ENCODE data around the gene KRT27. TPM values are rescaled to one million over a fixed set of nuclear protein-coding genes. Genes with fewer than 3 reads are reported as not detected.
"Not testable (repeated sequence)": the region's sequence is repeated elsewhere in the genome, so short reads cannot be mapped to it uniquely, and the experiment has no call there.

KRT27 gene
- total RNA-seq, 2 experiments from 2014 or later = not detected

DNA sequence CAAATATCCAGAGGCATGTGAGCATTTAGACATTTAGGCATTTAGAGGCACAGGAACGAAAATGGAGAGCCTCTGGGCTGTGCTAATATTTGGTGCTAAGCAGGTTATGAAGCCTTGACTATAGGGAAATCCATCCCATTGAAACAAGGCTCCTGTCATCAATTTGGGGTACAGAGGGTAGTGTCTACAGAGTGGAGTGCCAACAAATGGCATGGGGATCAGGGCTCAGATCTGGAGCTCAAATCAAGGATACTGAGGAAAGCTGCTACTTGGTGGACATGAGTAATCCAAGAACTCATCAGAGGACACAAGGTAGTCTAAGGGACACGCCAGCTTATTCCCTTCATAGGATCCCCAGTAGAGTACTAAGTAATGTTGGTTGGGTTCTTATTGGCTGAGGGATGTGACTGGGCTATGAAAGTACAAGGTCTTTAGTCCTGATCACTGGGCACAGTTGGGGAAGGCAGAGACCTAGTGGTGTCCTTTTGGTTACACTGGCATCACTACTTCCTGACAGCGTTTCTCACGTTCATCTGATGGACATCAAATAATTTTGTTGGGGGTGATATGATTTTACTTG, 34.8 kb upstream of the KRT27 start:
- Histone ChIP-seq H3K9me3 (ENCODE audit: control insufficient read depth in 1 of 2, insufficient read depth in 1 of 2, low read length in 2 of 2) (no peaks in the 10 kb centered on the region), H3K4me3 (ENCODE audit: low read length) (no peak overlapping the region), H3K36me3 (ENCODE audit: insufficient read depth, low read length) (peaks cover 2% of the 10 kb centered on the region), H3K4me1 (ENCODE audit: insufficient read depth, low read length) (peaks cover 5% of the 10 kb centered on the region), H3K27me3 (ENCODE audit: control insufficient read depth in 1 of 2, insufficient read depth in 2 of 2, low read length in 2 of 2) (peaks cover 3 to 13% of the 10 kb centered on the region in 2 experiments), H3K27ac (ENCODE audit: low read depth in 1 of 2, low read length in 2 of 2) (no peak overlapping the region)
- intact Hi-C loops (cut with DNase I, micrococcal nuclease) = loop anchor here in 1 of 2 experiments (5.0 kb wide), 1 partner anchor 1200 kb away; the partner anchor contains the start of gene DNAJC7
- Mint-ChIP-seq H3K9me3 (peaks cover 2% of the 10 kb centered on the region), H3K4me3 (peak overlapping the region; percentile 87), H3K36me3 (ENCODE audit: low read depth) (peaks cover 24% of the 10 kb centered on the region), H3K4me1 (ENCODE audit: low read depth) (peaks cover 33% of the 10 kb centered on the region), H3K27ac (peak overlapping the region; percentile 68), H3K27me3 (peaks cover 29% of the 10 kb centered on the region)
- ChIA-PET POLR2A (interaction anchor here (0.9 kb wide), 1 partner anchor 872 kb away, joined by 4 read pairs; no protein-coding TSS in a partner anchor), CTCF (interaction anchor here (1.0 kb wide), 1 partner anchor 846 kb away, joined by 4 read pairs; no protein-coding TSS in a partner anchor)
- DNase-seq (no peak), ATAC-seq (ENCODE audit: poor library complexity) (no peak)
- TF ChIP-seq, protein P1, sequence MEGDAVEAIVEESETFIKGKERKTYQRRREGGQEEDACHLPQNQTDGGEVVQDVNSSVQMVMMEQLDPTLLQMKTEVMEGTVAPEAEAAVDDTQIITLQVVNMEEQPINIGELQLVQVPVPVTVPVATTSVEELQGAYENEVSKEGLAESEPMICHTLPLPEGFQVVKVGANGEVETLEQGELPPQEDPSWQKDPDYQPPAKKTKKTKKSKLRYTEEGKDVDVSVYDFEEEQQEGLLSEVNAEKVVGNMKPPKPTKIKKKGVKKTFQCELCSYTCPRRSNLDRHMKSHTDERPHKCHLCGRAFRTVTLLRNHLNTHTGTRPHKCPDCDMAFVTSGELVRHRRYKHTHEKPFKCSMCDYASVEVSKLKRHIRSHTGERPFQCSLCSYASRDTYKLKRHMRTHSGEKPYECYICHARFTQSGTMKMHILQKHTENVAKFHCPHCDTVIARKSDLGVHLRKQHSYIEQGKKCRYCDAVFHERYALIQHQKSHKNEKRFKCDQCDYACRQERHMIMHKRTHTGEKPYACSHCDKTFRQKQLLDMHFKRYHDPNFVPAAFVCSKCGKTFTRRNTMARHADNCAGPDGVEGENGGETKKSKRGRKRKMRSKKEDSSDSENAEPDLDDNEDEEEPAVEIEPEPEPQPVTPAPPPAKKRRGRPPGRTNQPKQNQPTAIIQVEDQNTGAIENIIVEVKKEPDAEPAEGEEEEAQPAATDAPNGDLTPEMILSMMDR (IDR thresholded peaks at IDR 0.05) = no peak

GRCh38 chr17:40816569-40816968, 34.2 kb upstream of the KRT27 start:
- ATAC-seq (ENCODE audit: poor library complexity) (no peak), DNase-seq (no peak)
- no peaks in the 10 kb centered on the region for H3K9me3 ChIP-seq (ENCODE audit: control insufficient read depth in 1 of 2, insufficient read depth in 1 of 2, low read length in 2 of 2)
- intact Hi-C loops (cut with DNase I, micrococcal nuclease) = loop anchor here in 1 of 2 experiments (5.0 kb wide), 1 partner anchor 1201 kb away; the partner anchor contains the start of gene DNAJC7
- H3K4me1 ChIP-seq (ENCODE audit: insufficient read depth, low read length) = peaks cover 5% of the 10 kb centered on the region
- POLR2A ChIA-PET = interaction anchor here (0.9 kb wide), 1 partner anchor 873 kb away, joined by 4 read pairs; no protein-coding TSS in a partner anchor
- H3K27ac ChIP-seq (ENCODE audit: low read depth in 1 of 2, low read length in 2 of 2) = no peak overlapping the region
- peaks cover 33% of the 10 kb centered on the region for H3K4me1 Mint-ChIP-seq (ENCODE audit: low read depth)
- H3K4me3 Mint-ChIP-seq = peak overlapping the region; percentile 87
- H3K27ac Mint-ChIP-seq = no peak overlapping the region
- TF ChIP-seq, protein P1 (IDR thresholded peaks at IDR 0.05) = no peak
- peaks cover 3 to 19% of the 10 kb centered on the region in 2 experiments for H3K27me3 ChIP-seq (ENCODE audit: control insufficient read depth in 1 of 2, insufficient read depth in 2 of 2, low read length in 2 of 2)
- CTCF ChIA-PET = interaction anchor here (0.6 to 1.1 kb wide), 3 partner anchors 8 to 846 kb away, joined by 3 to 4 read pairs (median 3); no protein-coding TSS in a partner anchor
- H3K36me3 Mint-ChIP-seq (ENCODE audit: low read depth) = peaks cover 24% of the 10 kb centered on the region
- peaks cover 2% of the 10 kb centered on the region for H3K9me3 Mint-ChIP-seq
- peaks cover 35% of the 10 kb centered on the region for H3K27me3 Mint-ChIP-seq
- H3K36me3 ChIP-seq (ENCODE audit: insufficient read depth, low read length) = no peaks in the 10 kb centered on the region
- no peak overlapping the region for H3K4me3 ChIP-seq (ENCODE audit: low read length)

DNA sequence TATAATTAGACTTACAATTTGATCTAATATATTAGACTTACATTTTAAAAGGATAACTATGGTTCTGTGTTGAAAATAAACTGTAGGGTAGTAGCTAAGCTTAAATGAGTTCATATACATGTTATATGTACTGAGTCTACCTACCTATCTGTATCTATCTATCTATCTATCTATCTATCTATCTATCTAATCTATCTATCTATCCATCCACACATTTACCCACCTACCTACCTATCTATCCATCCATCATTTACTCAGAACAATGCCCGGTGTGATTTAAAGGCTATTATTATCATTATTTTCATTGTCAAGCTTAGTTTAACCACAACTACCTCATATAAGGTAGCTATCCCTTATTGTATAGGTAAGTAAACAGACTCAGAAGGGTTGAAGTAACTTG, 33.0 kb upstream of the KRT27 start:
- Mint-ChIP-seq H3K4me3 (no peak overlapping the region), H3K4me1 (ENCODE audit: low read depth) (peaks cover 30% of the 10 kb centered on the region), H3K27ac (no peak overlapping the region), H3K9me3 (peaks cover 2% of the 10 kb centered on the region), H3K27me3 (peaks cover 45% of the 10 kb centered on the region), H3K36me3 (ENCODE audit: low read depth) (peaks cover 24% of the 10 kb centered on the region)
- H3K4me1 ChIP-seq (ENCODE audit: insufficient read depth, low read length) = peaks cover 5% of the 10 kb centered on the region
- no peaks in the 10 kb centered on the region for H3K9me3 ChIP-seq (ENCODE audit: control insufficient read depth in 1 of 2, insufficient read depth in 1 of 2, low read length in 2 of 2)
- CTCF ChIA-PET = interaction anchor here (0.8 to 1.1 kb wide), 2 partner anchors 734 to 847 kb away, joined by 3 to 4 read pairs; no protein-coding TSS in a partner anchor
- no peak for ATAC-seq (ENCODE audit: poor library complexity)
- intact Hi-C loops (cut with DNase I, micrococcal nuclease) = loop anchor here in 1 of 2 experiments (5.0 kb wide), 1 partner anchor 1202 kb away; the partner anchor contains the start of gene DNAJC7
- TF ChIP-seq, protein P1 (IDR thresholded peaks at IDR 0.05) = no peak
- POLR2A ChIA-PET = interaction anchor here (1.0 kb wide), 1 partner anchor 873 kb away, joined by 3 read pairs; no protein-coding TSS in a partner anchor
- H3K27ac ChIP-seq (ENCODE audit: low read depth in 1 of 2, low read length in 2 of 2) = no peak overlapping the region
- H3K36me3 ChIP-seq (ENCODE audit: insufficient read depth, low read length) = no peaks in the 10 kb centered on the region
- peaks cover 6 to 30% of the 10 kb centered on the region in 2 experiments for H3K27me3 ChIP-seq (ENCODE audit: control insufficient read depth in 1 of 2, insufficient read depth in 2 of 2, low read length in 2 of 2)
- H3K4me3 ChIP-seq (ENCODE audit: low read length) = no peak overlapping the region
- no peak for DNase-seq

DNA sequence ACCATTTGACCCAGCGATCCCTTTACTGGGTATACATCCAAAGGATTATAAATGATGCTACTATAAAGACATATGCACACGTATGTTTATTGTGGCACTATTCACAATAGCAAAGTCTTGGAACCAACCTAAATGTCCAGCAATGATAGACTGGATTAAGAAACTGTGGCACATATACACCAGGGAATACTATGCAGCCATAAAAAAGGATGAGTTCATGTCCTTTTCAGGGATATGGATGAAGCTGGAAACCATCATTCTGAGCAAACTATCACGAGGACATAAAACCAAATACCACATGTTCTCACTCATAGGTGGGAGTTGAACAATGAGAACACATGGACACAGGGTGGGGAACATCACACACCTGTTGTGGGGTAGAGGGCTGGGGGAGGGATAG, 32.3 kb upstream of the KRT27 start:
- H3K27ac ChIP-seq (ENCODE audit: low read depth in 1 of 2, low read length in 2 of 2); H3K4me3 ChIP-seq (ENCODE audit: low read length); DNase-seq; ATAC-seq (ENCODE audit: poor library complexity); POLR2A ChIA-PET; H3K9me3 ChIP-seq (ENCODE audit: control insufficient read depth in 1 of 2, insufficient read depth in 1 of 2, low read length in 2 of 2); H3K4me1 ChIP-seq (ENCODE audit: insufficient read depth, low read length); H3K36me3 ChIP-seq (ENCODE audit: insufficient read depth, low read length); H3K4me3 Mint-ChIP-seq; CTCF ChIA-PET; H3K27ac Mint-ChIP-seq; H3K9me3 Mint-ChIP-seq: not testable (repeated sequence)
- H3K27me3 ChIP-seq (ENCODE audit: control insufficient read depth in 1 of 2, insufficient read depth in 2 of 2, low read length in 2 of 2) = peaks cover 13 to 37% of the 10 kb centered on the region in 2 experiments
- Mint-ChIP-seq H3K27me3 (peaks cover 52% of the 10 kb centered on the region), H3K36me3 (ENCODE audit: low read depth) (peaks cover 24% of the 10 kb centered on the region), H3K4me1 (ENCODE audit: low read depth) (peaks cover 23% of the 10 kb centered on the region)
- intact Hi-C loops (cut with DNase I, micrococcal nuclease) = loop anchor here in 1 of 2 experiments (5.0 kb wide), 1 partner anchor 1203 kb away; the partner anchor contains the start of gene DNAJC7

All from CD4-positive, alpha-beta T cell (primary cell).